GM12872 (cell line): ENCODE data around the gene LBHD1.

Source experiments
- CTCF ChIP-seq: IDR thresholded peaks from 3 replicates; pipeline ENCODE4 v1.5.1; 2011; ENCODE audit warnings: low read depth, mild to moderate bottlenecking, low read length, moderate library complexity; ENCODE audit not compliant: insufficient read depth

LBHD1 gene

GRCh38 chr11:62648185-62648966 lies 23.7 kb downstream of the LBHD1 start:
- TF ChIP-seq CTCF, result no peak

- no peak for TF ChIP-seq CTCF
Measured at GRCh38 chr11:62647609-62648005, 24.5 kb downstream of the LBHD1 start.

- TF ChIP-seq CTCF, result no peak
Measured at GRCh38 chr11:62646825-62647608, 25.1 kb downstream of the LBHD1 start.

GRCh38 chr11:62645946-62646824 lies 25.9 kb downstream of the LBHD1 start, which contains the start of gene GANAB:
GANAB (minus strand) TSS chr11:62646613; CDS start chr11:62646599, 14 bp downstream.
- no peak for TF ChIP-seq CTCF

- no peak for TF ChIP-seq CTCF
Measured at GRCh38 chr11:62645671-62645945, 26.5 kb downstream of the LBHD1 start.

GRCh38 chr11:62644220-62644619 lies 27.8 kb downstream of the LBHD1 start:
- TF ChIP-seq CTCF, result no peak

- TF ChIP-seq CTCF, result no peak
Measured at GRCh38 chr11:62632492-62632891, 39.6 kb downstream of the LBHD1 start.
